MM.1S (cell line): ENCODE data around the gene OR4K2.

Experiments
- CTCF ChIP-seq: fragments of 300-600 bp; sonication (generic); IDR thresholded peaks from 2 replicates; pipeline ENCODE4 v1.5.1; 2016; ENCODE audit warnings: antibody characterized with exemption, low read length, mixed read lengths
- EZH2 ChIP-seq: fragments of 300-600 bp; sonication (generic); optimal IDR thresholded peaks from 2 replicates; pipeline ENCODE3; 2017; ENCODE audit warnings: low read depth, mild to moderate bottlenecking, antibody characterized with exemption, low read length, mixed read lengths

GRCh38 chr14:19838433-19838832 is 36.5 kb upstream of the OR4K2 start:
- no peak for TF ChIP-seq CTCF
- no peak for TF ChIP-seq EZH2
